GM18502 (cell line): Measurements from ENCODE around the gene PPIP5K2.
"Not testable (repeated sequence)": the region's sequence is repeated elsewhere in the genome, so short reads cannot be mapped to it uniquely, and the experiment has no call there.

Source experiments
- ATAC-seq: cut with Tn5 transposase; IDR thresholded peaks from one replicate; pipeline ENCODE4 v1.9.1; 2021; ENCODE audit warnings: mild to moderate bottlenecking; ENCODE audit not compliant: unreplicated experiment, poor library complexity

PPIP5K2 gene

GRCh38 chr5:103120607-103121200, 603 bp downstream of the PPIP5K2 start:
- no peak for ATAC-seq

GRCh38 chr5:103122242-103122641, 2.1 kb downstream of the PPIP5K2 start:
- ATAC-seq: no peak

- ATAC-seq: no peak
These were observed 6.5 kb downstream of the PPIP5K2 start for GRCh38 chr5:103126557-103126956.

GRCh38 chr5:103127292-103127817, 7.3 kb downstream of the PPIP5K2 start:
- no peak for ATAC-seq

GRCh38 chr5:103128202-103128601, 8.1 kb downstream of the PPIP5K2 start:
- no peak for ATAC-seq

GRCh38 chr5:103132684-103133083, 12.6 kb downstream of the PPIP5K2 start:
- ATAC-seq: no peak

GRCh38 chr5:103133231-103133630, 13.1 kb downstream of the PPIP5K2 start:
- ATAC-seq: no peak

- ATAC-seq: no peak
These were observed 15.4 kb downstream of the PPIP5K2 start for GRCh38 chr5:103135461-103135860.

GRCh38 chr5:103138202-103138690, 18.1 kb downstream of the PPIP5K2 start:
- no peak for ATAC-seq

GRCh38 chr5:103139264-103139865, 19.3 kb downstream of the PPIP5K2 start:
- ATAC-seq: peak; percentile 99

- not testable (repeated sequence) for ATAC-seq
These were observed 22.0 kb downstream of the PPIP5K2 start for GRCh38 chr5:103142132-103142531.

GRCh38 chr5:103145196-103145595, 25.1 kb downstream of the PPIP5K2 start:
- ATAC-seq: no peak

GRCh38 chr5:103148213-103148612, 28.1 kb downstream of the PPIP5K2 start:
- ATAC-seq: no peak

- no peak for ATAC-seq
These were observed 31.1 kb downstream of the PPIP5K2 start for GRCh38 chr5:103151156-103151555.

- no peak for ATAC-seq
These were observed 46.6 kb downstream of the PPIP5K2 start for GRCh38 chr5:103166706-103167105.

GRCh38 chr5:103174147-103174546, 54.0 kb downstream of the PPIP5K2 start:
- ATAC-seq: no peak

- no peak for ATAC-seq
These were observed 57.4 kb downstream of the PPIP5K2 start for GRCh38 chr5:103177543-103177942.

- no peak for ATAC-seq
These were observed 58.1 kb downstream of the PPIP5K2 start for GRCh38 chr5:103178167-103178566.

GRCh38 chr5:103186152-103186551, 66.1 kb downstream of the PPIP5K2 start:
- no peak for ATAC-seq

GRCh38 chr5:103188436-103188835, 68.3 kb downstream of the PPIP5K2 start:
- ATAC-seq: no peak

GRCh38 chr5:103203226-103203625, 83.1 kb downstream of the PPIP5K2 start:
- no peak for ATAC-seq

- ATAC-seq: not testable (repeated sequence)
These were observed 84.9 kb downstream of the PPIP5K2 start for GRCh38 chr5:103204990-103205389.
